H1 (cell line): ENCODE data around the gene DCPS. TPM values are rescaled to one million over a fixed set of nuclear protein-coding genes. Genes with fewer than 3 reads are reported as not detected.

ENCODE experiments used
- CTCF ChIA-PET: fragments of 300-600 bp; sonication (Branson Sonifier 250); formaldehyde crosslinking; loops from one replicate; lab custom pipeline; 2021; ENCODE audit not compliant: partially characterized antibody; lab: Charles Lee
- POLR2A ChIA-PET: fragments of 300-600 bp; sonication (Branson Sonifier 250); formaldehyde crosslinking; loops from one replicate; lab custom pipeline; 2021; ENCODE audit warnings: inconsistent platforms; ENCODE audit not compliant: partially characterized antibody; lab: Charles Lee
- DNase-seq, 2 experiments: peaks; one replicate each; pipeline versions ENCODE4 v3.0.0 to v3.0.0-alpha.2; 2010 to 2022; ENCODE audit warnings: low spot score in 2 of 2, low read depth in 1 of 2, mixed read lengths in 1 of 2
- FAIRE-seq: peaks from 2 replicates; lab custom pipeline; 2011; peaks lifted over from hg19 to GRCh38; lab: Jason Lieb, UNC
- H2AFZ ChIP-seq: 2 replicates; pipeline ENCODE4 v1.8.1; 2012; ENCODE audit warnings: low read length, inconsistent platforms
- H2AK5ac ChIP-seq: 2 replicates; pipeline ENCODE4 v1.6.1; 2013; ENCODE audit warnings: low read depth, low read length
- H2BK120ac ChIP-seq: replicated peaks from 2 replicates; pipeline ENCODE3; 2013; ENCODE audit warnings: low read depth, low read length, inconsistent platforms
- H2BK12ac ChIP-seq: 2 replicates; pipeline ENCODE4 v1.6.1; 2013; ENCODE audit warnings: low read depth, low read length
- H2BK15ac ChIP-seq: 2 replicates; pipeline ENCODE4 v1.6.1; 2013; ENCODE audit warnings: low read length
- H2BK20ac ChIP-seq: 2 replicates; pipeline ENCODE4 v1.6.1; 2013; ENCODE audit warnings: low read length
- H2BK5ac ChIP-seq: 2 replicates; pipeline ENCODE4 v1.6.1; 2013; ENCODE audit warnings: low read depth, low read length
- H3K14ac ChIP-seq: 2 replicates; pipeline ENCODE4 v1.6.1; 2013; ENCODE audit warnings: inconsistent platforms; ENCODE audit not compliant: insufficient read length
- H3K18ac ChIP-seq: 2 replicates; pipeline ENCODE4 v1.6.1; 2013; ENCODE audit warnings: low read length; ENCODE audit errors: extremely low read depth
- H3K23ac ChIP-seq: 2 replicates; pipeline ENCODE4 v1.6.1; 2013; ENCODE audit warnings: inconsistent platforms; ENCODE audit not compliant: insufficient read length
- H3K23me2 ChIP-seq: 2 replicates; pipeline ENCODE4 v1.6.1; 2013; ENCODE audit warnings: low read depth, low read length
- H3K27ac ChIP-seq: 2 replicates; pipeline ENCODE4 v1.6.1; 2011; ENCODE audit warnings: low read depth, low read length, inconsistent platforms
- H3K27me3 ChIP-seq, 4 experiments: replicated peaks in 1 of 4; 1 replicate in 1 of 4; 2 replicates in 3 of 4; pipeline versions ENCODE4 v1.6.1 to v1.8.1; 2011 to 2013; ENCODE audit warnings: low read length in 3 of 4, mild to moderate bottlenecking in 3 of 4, inconsistent platforms in 2 of 4, mixed read lengths in 2 of 4, moderate library complexity in 1 of 4; ENCODE audit not compliant: control insufficient read depth in 3 of 4, insufficient read depth in 3 of 4; ENCODE audit errors: extremely low read depth in 1 of 4
- H3K36me3 ChIP-seq, 4 experiments: 2 replicates each; pipeline versions ENCODE4 v1.6.1 to v1.8.1; 2011 to 2013; ENCODE audit warnings: mild to moderate bottlenecking in 4 of 4, low read length in 3 of 4, moderate library complexity in 2 of 4, control low read depth in 1 of 4, inconsistent platforms in 1 of 4; ENCODE audit not compliant: insufficient read depth in 4 of 4, control insufficient read depth in 2 of 4
- H3K4ac ChIP-seq: replicated peaks from 2 replicates; pipeline ENCODE3; 2013; ENCODE audit warnings: low read length, low read depth, mixed read lengths, inconsistent platforms; ENCODE audit not compliant: insufficient read length
- H3K4me1 ChIP-seq, 4 experiments: replicated peaks in 1 of 4; 1 replicate in 1 of 4; 2 replicates in 3 of 4; pipeline versions ENCODE4 v1.6.1 to v1.8.1; 2011 to 2013; ENCODE audit warnings: low read length in 3 of 4, inconsistent platforms in 2 of 4, mixed read lengths in 1 of 4; ENCODE audit not compliant: insufficient read depth in 4 of 4, control insufficient read depth in 3 of 4
- H3K4me2 ChIP-seq, 2 experiments: 2 replicates each; pipeline versions ENCODE4 v1.6.1 to v1.8.1; 2011 to 2013; ENCODE audit warnings: low read depth in 2 of 2, low read length in 2 of 2, control low read depth in 1 of 2, inconsistent platforms in 1 of 2, mild to moderate bottlenecking in 1 of 2; ENCODE audit not compliant: insufficient read depth in 1 of 2
- H3K4me3 ChIP-seq, 4 experiments: fragments of 200-600, 300-600 bp in 1 of 4; sonication (generic), shearing (Covaris generic), sonication (Bioruptor Twin) in 1 of 4; 2 replicates each; pipeline versions ENCODE4 v1.5.1 to v1.8.1; 2011 to 2016; ENCODE audit warnings: low read length in 4 of 4, low read depth in 3 of 4, control low read depth in 2 of 4, inconsistent platforms in 2 of 4, mild to moderate bottlenecking in 2 of 4, mixed read lengths in 1 of 4, moderate library complexity in 1 of 4; ENCODE audit not compliant: insufficient read depth in 2 of 4; ENCODE audit errors: extremely low read depth in 1 of 4
- H3K56ac ChIP-seq: replicated peaks from 2 replicates; pipeline ENCODE3; 2013; ENCODE audit warnings: low read depth, mild to moderate bottlenecking, mixed read lengths, low read length, inconsistent platforms; ENCODE audit not compliant: insufficient read length
- H3K79me1 ChIP-seq: 2 replicates; pipeline ENCODE4 v1.6.1; 2013; ENCODE audit warnings: low read depth, low read length, control low read depth
- H3K79me2 ChIP-seq, 2 experiments: 2 replicates each; pipeline versions ENCODE4 v1.6.1 to v1.8.1; 2012 to 2013; ENCODE audit warnings: low read length in 2 of 2, mild to moderate bottlenecking in 2 of 2, inconsistent platforms in 1 of 2; ENCODE audit not compliant: insufficient read depth in 2 of 2, control insufficient read depth in 1 of 2
- H3K9ac ChIP-seq, 4 experiments: replicated peaks in 1 of 4; 1 replicate in 1 of 4; 2 replicates in 3 of 4; pipeline versions ENCODE4 v1.6.1 to v1.8.1; 2011 to 2013; ENCODE audit warnings: low read depth in 3 of 4, low read length in 3 of 4, control low read depth in 2 of 4, mild to moderate bottlenecking in 2 of 4, moderate library complexity in 2 of 4, inconsistent platforms in 1 of 4; ENCODE audit errors: extremely low read depth in 1 of 4
- H3K9me3 ChIP-seq, 2 experiments: 2 replicates each; pipeline versions ENCODE4 v1.6.1 to v1.8.1; 2012 to 2013; ENCODE audit warnings: mild to moderate bottlenecking in 2 of 2, moderate library complexity in 2 of 2, control low read depth in 1 of 2, inconsistent platforms in 1 of 2, low read depth in 1 of 2, low read length in 1 of 2, mixed read lengths in 1 of 2; ENCODE audit not compliant: insufficient read depth in 2 of 2
- H4K20me1 ChIP-seq, 2 experiments: replicated peaks in 1 of 2; 2 replicates each; pipeline versions ENCODE3 to v1.8.1; 2011 to 2013; ENCODE audit warnings: inconsistent platforms in 2 of 2, low read length in 2 of 2, mild to moderate bottlenecking in 1 of 2; ENCODE audit not compliant: insufficient read depth in 2 of 2, control insufficient read depth in 1 of 2
- H4K5ac ChIP-seq: 2 replicates; pipeline ENCODE4 v1.6.1; 2013; ENCODE audit warnings: low read length, low read depth, mixed read lengths, inconsistent platforms; ENCODE audit not compliant: insufficient read length
- H4K8ac ChIP-seq: 2 replicates; pipeline ENCODE4 v1.8.0; 2013; ENCODE audit warnings: mild to moderate bottlenecking, moderate library complexity, low read length, inconsistent platforms; ENCODE audit not compliant: insufficient read depth; ENCODE audit errors: extremely low read depth
- H4K91ac ChIP-seq: replicated peaks from 2 replicates; pipeline ENCODE3; 2013; ENCODE audit warnings: low read length, mixed read lengths, inconsistent platforms; ENCODE audit not compliant: insufficient read length
- CBX8 ChIP-seq: fragments of 300-800, 300-1000 bp; sonication (generic); IDR thresholded peaks from 2 replicates; pipeline ENCODE4 v1.7.1; 2016; ENCODE audit warnings: low read depth, low read length, borderline replicate concordance
- CTBP2 ChIP-seq: IDR thresholded peaks from 2 replicates; pipeline ENCODE4 v1.7.0; 2011; ENCODE audit warnings: borderline replicate concordance, mild to moderate bottlenecking, moderate library complexity, mixed read lengths, low read length; ENCODE audit not compliant: insufficient read depth, insufficient read length
- FOSL1 ChIP-seq: IDR thresholded peaks from 2 replicates; pipeline ENCODE4 v1.6.1; 2011; ENCODE audit warnings: mild to moderate bottlenecking, low read depth, low read length, moderate library complexity; ENCODE audit not compliant: insufficient read depth
- POU5F1 ChIP-seq: IDR thresholded peaks from 2 replicates; pipeline ENCODE4 v1.6.1; 2011; ENCODE audit warnings: low read depth, mild to moderate bottlenecking, low read length, moderate library complexity
- RAD21 ChIP-seq, 2 experiments: IDR thresholded peaks in 1 of 2; conservative IDR thresholded peaks in 1 of 2; 2 replicates each; pipeline ENCODE4 v1.6.1; 2011; ENCODE audit warnings: low read depth in 2 of 2, low read length in 2 of 2, improper control_type of control experiment in 1 of 2, inconsistent platforms in 1 of 2, mild to moderate bottlenecking in 1 of 2, moderate library complexity in 1 of 2
- SIN3A ChIP-seq, 2 experiments: IDR thresholded peaks in 1 of 2; conservative IDR thresholded peaks in 1 of 2; 2 replicates each; pipeline ENCODE4 v1.6.1; 2011 to 2012; ENCODE audit warnings: low read length in 2 of 2, improper control_type of control experiment in 1 of 2, low read depth in 1 of 2, mild to moderate bottlenecking in 1 of 2
- SIX5 ChIP-seq: IDR thresholded peaks from 2 replicates; pipeline ENCODE4 v1.6.1; 2011; ENCODE audit warnings: mild to moderate bottlenecking, low read depth, low read length
- SP1 ChIP-seq: IDR thresholded peaks from 2 replicates; pipeline ENCODE4 v1.6.1; 2011; ENCODE audit warnings: low read depth, low read length
- SP4 ChIP-seq: IDR thresholded peaks from 2 replicates; pipeline ENCODE4 v1.6.1; 2012; ENCODE audit warnings: low read length, inconsistent platforms
- TAF7 ChIP-seq: optimal IDR thresholded peaks from 2 replicates; pipeline ENCODE3; 2011; ENCODE audit warnings: low read depth, mild to moderate bottlenecking, inconsistent platforms, low read length, moderate library complexity, borderline replicate concordance
- WGBS, 2 experiments: shearing (Covaris generic) in 1 of 2; methylation state at CpG; one replicate each; pipeline versions ENCODE4 v1.1.6 to v1.1.7; 2013 to 2015; ENCODE audit warnings: low lambda C conversion rate in 2 of 2, mixed read lengths in 2 of 2, inconsistent platforms in 1 of 2, low coverage in 1 of 2, missing lambda C conversion rate in 1 of 2; ENCODE audit not compliant: insufficient replicate concordance in 2 of 2, insufficient coverage in 1 of 2, insufficient read length in 1 of 2; ENCODE audit errors: extremely low coverage in 1 of 2, missing lambda C conversion rate in 1 of 2; 5-methylcytosine and 5-hydroxymethylcytosine counted together
- polyA plus RNA-seq, 7 experiments: library from polyadenylated mRNA; depleted of rRNA in 3 of 7; stranded (reverse) in 5 of 7; unstranded in 2 of 7; fragments of >200 nt in 5 of 7; fragments of 200-250 nt in 2 of 7; gene quantifications; 1 replicate in 5 of 7; 2 replicates in 1 of 7; 4 replicates in 1 of 7; pipeline versions ENCODE4 v1.2.1 to v1.2.3, GENCODE V29; 2011 to 2013; ENCODE audit warnings: missing spikeins in 2 of 7, mixed read lengths in 2 of 7
- total RNA-seq: library from RNA; stranded (reverse); fragmentation: NEBNext Ultra II Directional; extraction: Animal tissue kit (Norgen Biotek cat#: 25700); gene quantifications from 2 replicates; pipeline ENCODE4 v1.2.1, GENCODE V29; 2021

Gene DCPS
- total and polyA plus RNA-seq, 2 of the 8 experiments (the other 6 are each of a cell fraction or from before 2014, with no cell fraction given): 24.6 to 55.2 TPM

DNA sequence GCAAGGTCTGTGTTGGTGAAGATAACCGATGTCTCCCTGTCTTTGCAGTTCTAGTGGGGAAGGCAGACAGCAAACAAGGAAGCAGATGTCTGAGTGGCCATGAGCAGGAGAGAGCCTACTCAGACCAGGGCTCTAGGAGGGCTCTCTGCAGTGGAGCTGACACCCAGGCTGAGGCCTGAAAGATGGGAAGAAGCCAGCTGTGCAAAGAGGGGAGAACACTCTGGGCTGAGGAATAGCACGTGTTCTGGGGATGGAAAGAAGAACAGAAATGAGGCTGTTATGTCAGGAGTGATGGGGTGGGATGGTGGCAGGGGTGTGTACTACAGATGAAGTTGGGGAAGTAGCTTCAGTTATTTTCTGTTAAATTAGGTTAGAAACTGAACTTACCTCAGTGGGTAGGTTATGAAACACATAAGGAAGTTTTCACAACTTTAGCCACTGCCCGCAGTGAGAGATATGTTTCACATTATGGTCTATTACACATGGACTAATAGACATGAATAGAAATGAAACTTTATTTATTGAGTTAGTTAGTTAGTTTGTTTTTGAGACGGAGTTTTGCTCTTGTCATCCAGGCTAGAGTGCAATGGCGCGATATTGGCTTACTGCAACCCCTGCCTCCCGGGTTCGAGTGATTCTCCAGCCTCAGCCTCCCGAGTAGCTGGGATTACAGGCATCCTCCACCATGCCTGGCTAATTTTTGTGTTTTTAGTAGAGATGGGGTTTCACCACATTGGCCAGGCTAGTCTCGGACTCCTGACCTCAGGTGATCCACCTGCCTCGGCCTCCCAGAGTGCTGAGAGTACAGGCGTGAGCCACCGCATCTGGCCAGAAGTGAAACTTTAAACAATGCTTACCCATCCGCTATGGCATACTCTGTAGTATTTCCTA is 7.8 kb downstream of the DCPS start:
- H3K27me3 ChIP-seq: no peaks in the 10 kb centered on the region
- no peaks in the 10 kb centered on the region for H3K4me1 ChIP-seq
- H3K4me2 ChIP-seq: no peak overlapping the region
- no peak overlapping the region for H4K8ac ChIP-seq
- no peak overlapping the region for H3K56ac ChIP-seq
- H3K36me3 ChIP-seq: peaks cover 0 to 4% (median 2%) of the 10 kb centered on the region in 4 experiments; a peak in 2 of 8 replicates
- H2AFZ ChIP-seq: no peak overlapping the region
- no peaks in the 10 kb centered on the region for H3K79me2 ChIP-seq
- H3K23ac ChIP-seq: no peak overlapping the region
- DNase-seq: no peak
- WGBS, 2 experiments: 92% methylated on average over 14 of the region's 14 CpGs; no CpG with 5 or more reads in 1 of the 2 experiments
- ChIA-PET POLR2A (interaction anchor here (0.9 to 1.4 kb wide), 3 partner anchors 8 to 45 kb away, joined by 3 read pairs; partner anchors contain the start of gene DCPS), CTCF (interaction anchor here (0.8 to 4.8 kb wide), 37 partner anchors 8 to 255 kb away, joined by 3 to 31 read pairs (median 6); partner anchors contain the start of gene ST3GAL4)
- H3K9me3 ChIP-seq: no peaks in the 10 kb centered on the region
- H2BK15ac ChIP-seq: no peak overlapping the region
- H4K20me1 ChIP-seq: peaks cover 0 to 1% of the 10 kb centered on the region in 2 experiments
- H3K18ac ChIP-seq: no peak overlapping the region
- no peak for FAIRE-seq
- H3K14ac ChIP-seq: no peak overlapping the region
- H4K91ac ChIP-seq: no peak overlapping the region
- H3K79me1 ChIP-seq: no peaks in the 10 kb centered on the region
- H4K5ac ChIP-seq: no peak overlapping the region
- H2BK5ac ChIP-seq: no peak overlapping the region
- H3K27ac ChIP-seq: no peak overlapping the region
- H3K9ac ChIP-seq: no peak overlapping the region; a peak in 1 of 7 replicates
- no peak overlapping the region for H2BK12ac ChIP-seq
- H2BK120ac ChIP-seq: no peak overlapping the region
- H2BK20ac ChIP-seq: no peak overlapping the region
- no peak overlapping the region for H3K4me3 ChIP-seq
- no peaks in the 10 kb centered on the region for H3K23me2 ChIP-seq
- H3K4ac ChIP-seq: no peak overlapping the region
- TF ChIP-seq TAF7: no peak
- no peak for TF ChIP-seq SP1
- TF ChIP-seq CBX8: no peak
- TF ChIP-seq SP4: no peak
- no peak for TF ChIP-seq RAD21 (IDR thresholded peaks at IDR 0.05 in 1 of 2, conservative IDR thresholded peaks at IDR 0.05 in 1 of 2; ENCODE audit: low read depth in 2 of 2, low read length in 2 of 2)
- no peak for TF ChIP-seq SIN3A (conservative IDR thresholded peaks at IDR 0.05 in 1 of 2, IDR thresholded peaks at IDR 0.05 in 1 of 2; ENCODE audit: low read depth in 1 of 2, low read length in 2 of 2)
- TF ChIP-seq POU5F1: no peak
- no peak for TF ChIP-seq SIX5
- TF ChIP-seq CTBP2: no peak
- TF ChIP-seq FOSL1: no peak
- TF ChIP-seq, all 59 proteins: peak for 0
- no peak overlapping the region for H2AK5ac ChIP-seq
